HG03139 (cell line): ENCODE measurements around the gene ZNF862.

Experiments used
- ATAC-seq: cut with Tn5 transposase; IDR thresholded peaks from one replicate; pipeline ENCODE4 v1.9.1; 2021; ENCODE audit not compliant: unreplicated experiment

ZNF862 gene

GRCh38 chr7:149844445-149844844, 6.3 kb downstream of the ZNF862 start:
- ATAC-seq: no peak

- ATAC-seq: no peak
Measured at GRCh38 chr7:149845257-149845980, 7.2 kb downstream of the ZNF862 start.

- no peak for ATAC-seq
Measured at GRCh38 chr7:149846021-149846420, 7.8 kb downstream of the ZNF862 start.

GRCh38 chr7:149846436-149847046, 8.4 kb downstream of the ZNF862 start:
- ATAC-seq: peak; percentile 71

- no peak for ATAC-seq
Measured at GRCh38 chr7:149849174-149849573, 11.0 kb downstream of the ZNF862 start.

GRCh38 chr7:149850007-149850594, 11.9 kb downstream of the ZNF862 start:
- ATAC-seq: no peak

GRCh38 chr7:149850716-149851115, 12.5 kb downstream of the ZNF862 start:
- ATAC-seq: no peak

- no peak for ATAC-seq
Measured at GRCh38 chr7:149851449-149851848, 13.3 kb downstream of the ZNF862 start.

- no peak for ATAC-seq
Measured at GRCh38 chr7:149853157-149853556, 15.0 kb downstream of the ZNF862 start.

GRCh38 chr7:149854611-149855360, 16.6 kb downstream of the ZNF862 start:
- ATAC-seq: no peak

- no peak for ATAC-seq
Measured at GRCh38 chr7:149855361-149856305, 17.5 kb downstream of the ZNF862 start.

- no peak for ATAC-seq
Measured at GRCh38 chr7:149856583-149856982, 18.4 kb downstream of the ZNF862 start.

- no peak for ATAC-seq
Measured at GRCh38 chr7:149859369-149859768, 21.2 kb downstream of the ZNF862 start.

- ATAC-seq: no peak
Measured at GRCh38 chr7:149859876-149860275, 21.7 kb downstream of the ZNF862 start.

GRCh38 chr7:149860821-149861727, 22.9 kb downstream of the ZNF862 start:
- no peak for ATAC-seq

GRCh38 chr7:149861728-149862045, 23.5 kb downstream of the ZNF862 start:
- no peak for ATAC-seq

GRCh38 chr7:149862156-149862555, 24.0 kb downstream of the ZNF862 start:
- ATAC-seq: no peak

GRCh38 chr7:149863500-149863899, 25.3 kb downstream of the ZNF862 start:
- ATAC-seq: no peak

- no peak for ATAC-seq
Measured at GRCh38 chr7:149864023-149864422, 25.8 kb downstream of the ZNF862 start.

GRCh38 chr7:149864751-149865150, 26.6 kb downstream of the ZNF862 start:
- no peak for ATAC-seq
